HG03558 (cell line): ENCODE results near the gene LRRK1.

Experiments used
- ATAC-seq: cut with Tn5 transposase; IDR thresholded peaks from one replicate; pipeline ENCODE4 v1.9.1; 2021; ENCODE audit warnings: moderate number of reproducible peaks; ENCODE audit not compliant: unreplicated experiment; ENCODE audit errors: extremely low read depth

LRRK1 gene

DNA sequence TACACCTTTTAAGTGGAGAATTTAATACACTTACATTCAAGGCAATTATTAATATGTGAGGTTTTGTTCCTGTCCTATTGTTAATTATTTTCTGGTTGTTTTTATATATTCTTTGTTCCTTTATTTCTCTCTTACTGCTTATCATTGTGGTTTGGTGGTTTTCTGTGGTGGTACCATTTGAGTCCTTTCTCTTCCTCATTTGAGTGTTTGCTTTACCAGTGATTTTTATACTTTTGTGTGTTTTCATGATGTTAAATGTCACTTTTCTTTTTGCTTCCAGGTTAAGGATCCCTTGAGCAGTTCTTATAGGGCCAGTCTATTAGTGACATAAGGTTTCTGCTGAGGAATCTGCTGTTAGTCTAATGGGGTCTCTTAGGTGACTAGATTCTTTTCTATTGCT lies 116.5 kb downstream of the LRRK1 start:
- ATAC-seq = peak; percentile 56

- ATAC-seq = no peak
Measured at GRCh38 chr15:101036189-101036588, 117.0 kb downstream of the LRRK1 start.

GRCh38 chr15:101037090-101037830 lies 118.1 kb downstream of the LRRK1 start:
- no peak for ATAC-seq

- no peak for ATAC-seq
Measured at GRCh38 chr15:101038327-101039003, 119.3 kb downstream of the LRRK1 start.

DNA sequence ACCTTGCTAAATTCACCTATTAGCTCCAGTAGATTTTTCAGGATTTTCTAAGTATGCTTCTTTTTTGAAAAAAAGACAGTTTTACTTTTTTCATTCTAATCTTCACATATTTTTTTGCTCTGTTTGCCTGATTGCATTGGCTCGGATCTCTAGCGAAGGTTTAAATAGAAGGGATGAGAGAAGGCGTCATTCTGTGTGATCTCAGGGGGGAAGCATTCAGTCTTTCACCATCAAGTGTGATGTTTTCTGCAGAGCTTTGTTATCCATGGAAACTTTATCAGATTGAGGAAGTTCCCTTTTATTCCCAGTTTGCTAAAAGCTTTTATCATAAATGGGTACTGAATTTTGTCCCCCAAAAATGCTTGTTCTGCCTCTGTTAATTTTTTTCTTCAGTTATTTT lies 120.3 kb downstream of the LRRK1 start:
- ATAC-seq = no peak

DNA sequence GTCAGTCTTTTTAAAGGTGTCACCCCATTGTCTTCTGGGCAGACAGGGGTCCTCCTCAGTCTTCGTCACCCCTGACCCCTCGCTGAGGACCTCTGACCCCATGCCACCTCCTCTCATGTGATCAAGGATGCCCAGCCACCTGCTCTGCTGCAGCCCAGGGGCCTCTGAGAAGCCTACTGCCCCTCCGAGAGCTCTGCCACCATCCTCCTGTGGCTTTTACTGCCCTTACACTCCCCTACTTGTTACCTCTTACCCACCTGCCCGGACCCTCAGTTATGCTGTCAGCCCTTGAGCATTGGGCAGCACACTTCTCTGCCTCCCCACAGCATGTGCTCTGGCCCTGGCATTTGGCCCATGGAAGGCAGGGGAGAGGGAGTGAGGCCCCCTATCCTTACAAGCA lies 123.2 kb downstream of the LRRK1 start:
- ATAC-seq = no peak

GRCh38 chr15:101043011-101043410 lies 123.9 kb downstream of the LRRK1 start:
- no peak for ATAC-seq

DNA sequence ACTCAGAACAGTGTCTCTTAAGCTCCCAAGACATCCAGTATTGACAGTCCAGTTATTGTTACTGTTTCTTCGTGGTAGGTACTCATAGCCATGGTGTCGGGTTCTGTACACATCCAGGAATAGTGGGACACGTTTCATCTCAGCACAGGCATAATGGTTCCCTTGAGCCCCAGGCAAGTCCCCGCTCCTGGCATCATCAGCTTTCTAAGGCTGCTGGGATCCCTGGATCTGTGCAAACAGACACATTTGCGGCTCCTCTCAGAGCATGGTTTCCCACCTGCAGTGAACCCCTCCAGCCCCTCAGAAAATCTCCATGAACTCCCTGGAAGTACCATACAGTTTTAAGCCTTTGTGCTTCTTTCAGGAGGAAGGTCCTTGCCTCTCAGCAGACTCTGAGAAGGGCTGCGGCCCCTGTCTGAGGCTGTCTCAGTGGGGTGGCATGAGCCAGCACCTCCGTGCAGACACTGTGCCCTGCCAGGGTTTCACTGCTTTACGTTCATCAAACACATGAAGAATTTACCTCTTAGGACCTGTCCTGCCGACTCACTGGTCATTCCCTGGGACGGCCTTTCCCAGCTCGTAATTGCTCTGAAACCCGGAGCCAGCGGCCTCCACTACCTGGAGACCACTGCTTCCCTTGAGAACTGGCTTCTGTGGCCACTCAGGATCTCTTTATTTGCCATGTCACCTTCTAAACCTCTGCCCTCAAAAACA lies 124.9 kb downstream of the LRRK1 start:
- ATAC-seq = no peak

DNA sequence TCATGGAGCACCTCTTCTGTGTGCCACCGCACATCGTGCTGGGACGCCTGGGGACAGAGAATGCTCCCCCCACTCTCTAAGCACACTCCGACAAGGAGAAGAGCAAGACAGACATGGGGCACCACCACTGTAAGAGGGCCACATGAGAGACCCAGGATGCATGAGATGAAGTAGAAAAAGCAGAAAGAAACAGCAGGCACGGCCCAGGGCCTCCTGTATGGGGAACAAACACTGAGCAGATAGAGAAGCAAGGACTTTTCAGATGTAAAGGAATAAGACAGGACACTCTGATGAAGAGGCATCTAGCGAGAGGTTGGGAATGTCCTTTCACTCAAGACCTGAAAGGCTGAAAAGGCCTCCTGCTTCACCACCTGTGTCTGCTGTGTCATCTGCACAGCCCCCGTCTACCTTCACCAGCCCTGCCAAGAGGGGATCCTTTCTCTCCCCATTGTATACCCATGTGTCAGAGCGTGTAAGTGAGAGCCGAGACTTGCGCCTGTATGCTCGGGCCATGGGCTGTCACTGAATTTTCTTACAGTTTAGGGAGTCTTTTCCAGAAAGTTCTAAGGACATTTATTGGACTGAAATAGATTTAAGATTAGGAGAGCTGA lies 125.6 kb downstream of the LRRK1 start:
- ATAC-seq = no peak

DNA sequence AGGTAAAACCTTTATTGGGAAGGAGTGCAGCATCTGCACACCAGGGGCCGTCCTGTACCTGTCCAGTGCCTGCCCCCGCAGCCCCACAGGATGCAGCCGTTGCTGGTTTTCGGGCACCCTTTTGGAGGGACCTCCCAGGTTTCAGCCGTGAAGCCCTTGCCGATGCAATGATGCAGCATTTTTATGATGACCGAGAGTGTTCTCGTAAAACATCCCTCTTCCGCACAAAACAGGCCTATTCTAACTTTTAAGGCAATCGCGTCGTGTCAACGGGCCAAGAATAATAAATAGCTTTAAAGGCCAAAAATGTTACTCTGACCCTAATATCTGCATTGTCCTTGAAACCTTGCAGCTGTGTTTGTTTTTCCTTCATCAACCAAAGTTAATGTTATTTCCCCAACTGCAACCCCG lies 126.1 kb downstream of the LRRK1 start:
- ATAC-seq = no peak

GRCh38 chr15:101045835-101046691 lies 126.9 kb downstream of the LRRK1 start:
- ATAC-seq = no peak

DNA sequence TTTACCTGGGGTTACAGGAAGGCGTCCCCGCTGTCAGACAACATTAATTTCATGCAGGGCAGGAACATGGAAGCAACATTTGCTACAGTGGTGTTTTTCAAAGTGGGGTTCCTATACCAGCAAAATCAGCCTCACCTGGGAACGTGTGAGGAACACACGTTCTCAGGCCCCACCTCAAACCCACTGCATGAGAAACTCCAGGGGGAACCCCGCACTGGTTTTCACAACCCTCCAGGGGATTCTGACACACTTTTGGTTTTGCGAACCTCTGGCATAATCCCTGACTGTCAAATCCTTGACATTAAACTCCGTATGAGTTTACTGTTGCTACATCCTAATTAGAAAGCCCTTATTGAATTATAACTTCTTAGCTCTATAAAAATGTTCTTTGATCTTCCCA lies 127.7 kb downstream of the LRRK1 start:
- no peak for ATAC-seq

DNA sequence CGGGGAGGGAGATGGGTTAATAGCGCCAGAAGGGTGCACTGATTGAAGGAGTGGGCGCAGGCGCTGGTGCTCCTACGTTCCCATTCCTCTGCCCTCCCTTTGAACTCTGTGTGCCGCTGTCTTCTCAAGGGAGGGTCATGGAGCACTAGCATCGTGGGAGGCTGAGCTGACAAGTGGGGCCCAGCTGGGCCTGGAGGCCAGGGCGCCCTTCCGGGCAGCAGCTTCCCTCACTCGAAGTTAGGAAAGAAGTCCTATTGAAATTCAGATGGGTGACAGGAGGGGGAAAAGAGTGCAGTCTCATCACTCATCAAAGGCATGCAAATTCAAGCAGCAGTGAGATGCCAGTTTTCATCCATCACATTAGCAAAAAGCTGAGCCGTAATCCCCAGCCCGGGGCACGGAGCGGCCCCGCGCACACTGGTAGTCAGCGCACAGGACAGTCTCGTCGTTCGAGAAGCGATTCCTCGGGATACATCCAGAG lies 128.2 kb downstream of the LRRK1 start:
- no peak for ATAC-seq

DNA sequence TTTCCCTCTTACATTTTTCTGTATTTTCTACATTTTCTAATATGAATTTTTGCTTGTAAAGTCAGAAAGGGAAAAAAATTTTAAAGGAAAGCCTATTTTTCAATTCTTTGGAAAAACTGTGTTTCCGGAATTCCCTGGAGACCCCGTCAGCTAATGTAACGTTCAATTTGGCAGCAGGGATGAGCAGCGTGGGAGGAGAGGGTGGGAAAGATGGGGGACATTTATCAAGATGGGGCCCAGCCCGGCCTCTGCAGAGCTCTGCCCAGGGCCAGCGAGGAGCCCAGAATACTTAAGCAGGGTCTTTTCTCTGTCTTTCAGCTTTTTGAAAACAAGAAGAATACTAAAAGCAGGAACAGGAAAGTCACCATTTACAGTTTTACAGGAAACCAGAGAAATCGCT lies 129.0 kb downstream of the LRRK1 start:
- ATAC-seq = no peak

DNA sequence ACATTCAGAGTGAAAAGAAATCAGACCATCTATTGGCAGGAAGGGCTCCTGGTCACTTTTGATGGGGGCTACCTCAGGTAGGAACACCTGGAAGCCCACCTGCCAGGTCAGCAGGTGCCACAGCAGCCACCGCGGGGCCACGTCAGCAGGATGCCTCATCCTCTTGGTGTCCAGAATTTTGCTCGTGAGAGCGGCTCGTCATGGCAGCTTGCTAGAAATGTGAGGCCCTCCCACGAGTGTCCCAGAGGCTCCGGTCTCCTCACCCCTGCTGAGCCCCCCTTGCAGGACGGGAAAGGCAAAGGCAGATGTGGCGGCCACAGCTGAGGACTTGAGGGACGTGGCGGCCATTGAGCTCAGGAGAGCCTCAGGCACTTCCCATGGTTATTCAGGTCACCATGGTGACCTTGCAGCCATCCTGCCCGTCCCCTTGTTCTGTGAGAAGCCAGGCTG lies 129.4 kb downstream of the LRRK1 start:
- no peak for ATAC-seq

- no peak for ATAC-seq
Measured at GRCh38 chr15:101049282-101049681, 130.1 kb downstream of the LRRK1 start.

- ATAC-seq = no peak
Measured at GRCh38 chr15:101049856-101050622, 130.9 kb downstream of the LRRK1 start.

GRCh38 chr15:101050623-101051290 lies 131.6 kb downstream of the LRRK1 start:
- ATAC-seq = no peak
